CD4-positive, alpha-beta T cell treated with Interleukin-17A for 4 hours (primary cell): ENCODE results near the gene CYTL1.
"Not testable (repeated sequence)": the region's sequence is repeated elsewhere in the genome, so short reads cannot be mapped to it uniquely, and the experiment has no call there.

Experiments
- DNase-seq: peaks from one replicate; pipeline ENCODE4 v3.0.0-alpha.2; 2020; ENCODE audit warnings: mixed read lengths

CYTL1 gene

DNA sequence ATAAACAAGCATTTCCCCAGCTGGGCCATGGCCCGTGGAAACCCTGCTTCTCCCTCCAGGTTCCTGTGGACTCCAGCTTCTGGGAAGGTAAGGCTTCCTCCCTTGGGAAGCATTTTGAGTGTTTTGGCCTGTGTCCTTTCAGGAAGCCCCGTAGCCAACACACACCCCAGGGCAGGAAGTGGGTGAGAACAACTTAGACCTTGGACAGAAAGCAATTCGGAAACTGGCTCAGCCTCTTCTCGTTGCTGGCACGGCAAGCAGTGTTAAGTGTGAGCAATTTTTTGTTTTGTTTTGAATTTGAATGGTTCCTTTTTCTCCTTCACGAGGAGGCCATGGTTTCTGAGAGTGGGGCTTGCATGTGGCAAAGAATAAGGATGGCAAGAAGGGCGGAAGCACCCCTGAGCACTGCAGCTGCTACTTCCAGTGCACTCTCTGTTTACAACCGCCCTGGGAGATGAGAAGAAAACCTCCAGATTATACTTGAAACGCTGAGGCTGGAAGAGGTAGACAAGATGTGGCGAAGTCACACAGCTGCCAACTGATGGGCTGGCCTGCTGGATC lies 14.1 kb upstream of the CYTL1 start:
- no peak for DNase-seq

DNA sequence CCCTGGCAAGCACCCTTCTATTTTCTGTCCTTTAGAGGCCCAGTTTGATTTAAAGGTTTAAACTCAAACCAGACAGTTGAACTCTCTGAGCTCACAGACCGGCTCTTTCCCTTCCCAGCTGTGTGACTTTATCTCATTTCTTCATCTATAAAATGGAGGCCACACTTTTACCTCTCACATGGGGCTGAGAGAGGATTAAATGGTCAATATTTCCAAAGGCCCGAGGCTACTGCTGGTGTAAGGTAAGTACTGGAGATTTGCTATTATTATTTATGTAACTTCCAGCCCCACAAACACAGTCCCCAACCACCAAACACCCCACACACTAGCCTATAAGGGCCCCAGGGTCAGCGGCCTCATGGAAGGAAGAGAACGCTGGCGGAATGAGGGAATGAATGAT lies 13.6 kb upstream of the CYTL1 start:
- no peak for DNase-seq

DNA sequence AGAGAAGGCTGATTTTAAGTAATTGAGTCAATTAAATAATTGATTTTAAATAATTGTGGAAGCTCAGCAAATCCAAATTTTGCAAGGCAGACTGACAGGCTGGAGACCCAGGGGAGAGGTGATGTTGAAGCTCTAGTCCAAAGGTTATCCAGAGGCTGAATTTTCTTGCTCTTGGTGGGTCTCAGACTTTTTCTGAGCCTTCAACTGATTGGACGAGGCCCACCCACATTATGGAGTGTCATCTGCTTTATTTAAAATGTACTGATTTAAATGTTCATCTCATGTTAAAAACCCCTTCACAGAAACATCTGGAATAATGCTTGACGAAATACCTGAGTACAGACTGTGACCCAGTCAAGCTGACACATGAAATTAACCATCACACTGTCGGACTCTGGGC lies 11.7 kb upstream of the CYTL1 start:
- DNase-seq, result no peak

DNA sequence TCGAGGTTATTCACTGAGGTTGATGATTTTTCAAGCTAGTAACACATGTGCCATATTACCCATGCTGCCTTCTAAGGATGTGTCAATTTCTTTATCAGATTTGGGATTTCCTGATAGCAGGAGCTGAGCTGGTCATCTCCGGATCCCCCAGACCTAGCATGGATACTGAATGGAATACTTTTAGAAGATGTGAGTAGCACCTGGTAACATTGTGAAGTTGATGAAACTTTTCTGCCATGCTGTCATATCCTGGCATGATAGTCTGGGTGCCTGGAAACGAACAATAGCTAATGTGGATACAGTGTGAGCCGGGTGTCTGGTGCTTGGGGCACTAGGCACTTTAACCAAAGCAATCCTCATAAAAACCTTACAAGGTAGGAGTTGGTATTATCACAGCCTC lies 11.0 kb upstream of the CYTL1 start:
- DNase-seq, result no peak

DNA sequence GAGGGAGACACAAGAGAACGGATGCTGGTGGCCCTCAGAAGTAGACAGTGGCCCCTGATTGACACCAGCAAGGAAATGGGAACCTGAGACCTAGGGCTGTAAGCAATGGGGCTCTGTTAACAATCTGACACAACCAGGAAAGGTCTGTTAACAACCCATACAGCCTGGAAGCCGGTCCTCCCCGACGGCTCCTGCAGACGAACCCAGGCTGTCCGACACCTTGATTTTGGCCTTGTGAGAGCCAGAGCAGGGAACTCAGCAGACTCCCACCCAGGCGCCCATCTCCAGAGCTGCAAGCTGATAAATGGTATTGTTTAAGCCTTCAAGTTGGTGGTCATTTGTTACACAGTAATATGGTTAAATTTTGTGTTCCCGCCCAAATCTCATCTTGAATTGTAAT lies 10.2 kb upstream of the CYTL1 start:
- no peak for DNase-seq

DNA sequence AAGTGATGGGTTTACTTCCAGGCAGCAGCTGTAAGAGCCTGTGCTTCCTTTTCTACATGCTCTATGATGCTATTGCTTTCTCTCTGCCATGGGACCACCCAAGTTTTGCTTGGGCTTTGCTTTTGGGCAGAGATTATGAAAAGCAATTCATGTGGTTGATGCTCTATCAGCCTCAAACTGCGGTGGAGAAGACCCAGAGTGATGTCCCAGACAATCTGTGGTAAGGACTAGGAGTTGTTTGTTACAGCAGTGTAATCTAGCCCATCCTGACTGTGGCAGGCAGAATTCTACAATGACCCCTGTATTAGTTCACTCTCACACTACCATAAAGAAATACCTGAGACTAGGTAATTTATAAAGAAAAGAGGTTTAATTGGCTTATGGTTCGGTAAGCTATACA lies 9.2 kb upstream of the CYTL1 start:
- DNase-seq, result no peak

DNA sequence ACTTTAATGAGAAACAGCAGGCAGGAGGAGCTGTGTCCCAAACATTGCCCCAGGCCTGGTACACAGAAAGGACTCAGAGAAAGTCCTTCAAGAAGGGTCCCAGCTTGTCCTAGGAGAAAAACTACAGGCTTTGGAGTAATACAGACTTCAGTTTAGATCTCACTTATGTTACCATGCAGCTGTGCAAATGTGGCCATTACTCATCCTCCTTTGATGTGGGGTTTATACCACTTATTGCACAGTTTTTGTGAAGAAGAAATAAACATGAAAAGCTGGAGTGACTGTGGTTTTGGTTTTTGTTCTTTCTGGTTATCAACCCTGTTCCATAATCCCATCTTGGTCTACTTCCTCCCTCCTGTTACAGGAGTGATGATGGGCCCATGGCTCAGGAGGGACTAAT lies 8.1 kb upstream of the CYTL1 start:
- no peak for DNase-seq

DNA sequence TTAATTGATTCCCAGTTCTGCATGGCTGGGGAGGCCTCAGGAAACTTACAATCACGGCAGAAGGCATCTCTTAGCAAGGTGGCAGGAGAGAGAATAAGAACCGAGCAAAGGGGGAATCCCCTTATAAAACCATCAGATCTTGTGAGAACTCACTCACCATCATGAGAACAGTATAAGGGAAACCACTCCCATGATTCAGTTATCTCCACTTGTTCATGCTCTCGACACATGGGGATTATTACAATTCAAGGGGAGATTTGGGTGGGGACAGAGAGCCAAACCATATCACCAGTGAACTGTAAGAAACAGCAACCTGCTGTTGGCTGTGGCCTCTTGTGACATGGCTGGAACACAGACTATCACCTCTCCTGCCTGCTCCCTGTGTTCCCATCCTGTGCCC lies 7.1 kb upstream of the CYTL1 start:
- no peak for DNase-seq

DNA sequence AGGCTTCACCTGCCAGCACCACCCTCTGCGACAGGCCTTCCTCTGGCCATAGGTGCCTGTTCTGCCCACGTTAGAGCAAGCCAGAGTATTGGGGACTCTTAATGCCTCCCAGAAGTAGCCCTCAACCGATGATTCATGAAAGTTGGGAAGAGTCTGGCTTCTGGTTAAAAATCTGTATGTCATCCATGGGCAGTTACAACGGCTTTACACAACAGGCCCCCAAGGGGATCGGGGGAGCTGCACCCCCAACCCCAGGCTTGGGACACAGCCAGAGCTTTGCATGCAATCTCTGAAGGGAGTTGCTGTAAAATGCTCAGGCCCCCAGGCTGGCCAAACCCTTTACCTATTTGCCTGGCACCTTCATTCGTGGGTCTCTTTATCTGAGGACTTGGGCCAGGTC lies 5.4 kb upstream of the CYTL1 start:
- no peak for DNase-seq

DNA sequence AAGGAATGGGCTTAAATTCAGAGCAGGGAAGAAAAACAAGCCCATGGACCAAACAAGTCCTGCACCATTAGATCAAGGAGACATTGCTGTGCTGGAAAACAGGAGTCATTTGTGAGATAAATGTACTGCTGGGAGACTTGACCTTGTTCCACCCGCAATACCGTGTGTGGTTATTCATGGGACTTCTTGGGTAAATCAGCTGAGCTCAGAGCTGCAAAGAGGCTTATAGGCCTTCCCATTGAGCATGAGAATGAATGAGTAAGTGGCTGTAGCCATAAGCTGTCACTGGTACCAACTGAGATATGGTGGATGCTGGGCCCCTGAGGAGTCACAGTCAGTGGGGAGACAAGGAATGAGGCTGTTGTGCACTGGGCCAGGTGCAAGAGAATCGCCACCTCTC lies 2.3 kb upstream of the CYTL1 start:
- DNase-seq, result no peak

DNA sequence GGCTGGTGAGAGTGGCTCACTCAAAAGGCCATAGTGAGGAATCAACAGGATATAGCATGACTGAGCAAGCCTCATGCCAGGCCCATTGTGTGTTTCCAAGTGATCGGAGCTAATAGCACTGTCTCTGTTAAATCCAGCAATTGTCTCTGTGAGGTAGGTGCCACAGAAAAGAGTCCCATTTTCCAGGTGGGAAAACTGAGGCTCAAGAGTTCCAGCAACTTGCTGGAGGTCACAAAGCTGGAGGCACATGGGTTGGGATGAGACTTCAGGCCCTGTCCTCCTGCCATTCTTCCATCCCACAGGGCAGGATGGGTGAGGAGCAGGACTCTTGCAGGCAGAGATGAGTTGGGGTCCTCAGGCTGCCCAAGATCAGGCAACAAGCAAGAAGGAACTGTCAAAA lies 1.1 kb upstream of the CYTL1 start:
- no peak for DNase-seq

DNA sequence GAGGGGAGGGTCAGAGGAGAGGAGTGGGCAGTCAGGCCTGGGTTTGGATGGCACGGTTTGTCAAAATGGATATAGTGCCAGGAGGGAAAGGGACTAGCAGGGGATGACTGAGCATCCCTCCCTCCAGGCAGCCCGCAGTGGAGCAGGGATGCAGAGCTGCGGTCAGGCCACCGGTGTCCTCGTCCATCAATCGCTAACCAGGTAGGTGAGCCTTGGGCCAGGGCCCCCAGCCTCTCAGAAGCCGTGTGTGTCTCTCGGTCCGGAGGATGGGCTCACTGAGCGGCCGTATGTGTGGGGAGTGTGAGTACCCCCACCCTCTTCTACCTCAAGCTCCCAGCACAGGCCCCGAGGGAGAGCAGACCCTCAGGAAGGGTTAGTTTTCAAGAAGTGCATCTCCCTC lies 538 bp upstream of the CYTL1 start:
- no peak for DNase-seq

DNA sequence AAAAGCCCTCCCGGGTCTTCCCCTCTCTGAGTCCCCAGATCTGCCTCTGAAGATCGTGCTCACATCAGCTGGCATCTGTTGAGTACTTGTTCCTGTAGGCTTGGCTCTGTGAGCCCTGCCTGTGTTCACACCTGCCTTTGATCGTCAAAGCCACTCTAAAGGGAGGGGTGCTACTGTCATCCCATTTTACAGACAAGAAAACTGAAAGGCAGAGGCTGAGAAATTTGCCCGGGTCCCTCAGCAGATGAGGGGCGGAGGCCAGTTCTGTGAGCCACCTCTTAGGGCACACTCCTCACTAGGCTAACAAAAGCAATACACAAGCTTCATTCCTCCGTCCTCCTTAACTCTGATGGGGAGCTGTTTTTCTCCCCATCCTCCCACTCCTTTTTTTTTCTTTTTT lies 655 bp downstream of the CYTL1 start:
- DNase-seq, result no peak

DNA sequence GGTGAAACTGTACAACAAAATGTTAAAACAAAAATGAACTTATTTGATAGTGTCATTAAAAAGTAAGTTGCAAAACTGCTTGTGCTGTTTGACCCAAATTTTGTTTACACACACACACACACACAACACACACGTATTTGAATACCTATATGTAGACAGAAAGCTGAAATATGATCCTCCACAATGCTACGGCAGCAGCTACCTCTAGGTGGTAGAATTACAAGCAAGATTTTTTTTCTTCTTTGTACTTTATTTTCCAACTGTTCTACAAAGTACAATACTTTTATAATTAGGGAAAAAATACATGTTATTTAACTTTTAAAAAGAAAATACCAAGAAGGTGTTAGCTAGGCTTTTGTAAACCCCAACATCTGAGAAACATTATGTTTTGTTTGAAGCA lies 1.2 kb downstream of the CYTL1 start:
- no peak for DNase-seq

DNA sequence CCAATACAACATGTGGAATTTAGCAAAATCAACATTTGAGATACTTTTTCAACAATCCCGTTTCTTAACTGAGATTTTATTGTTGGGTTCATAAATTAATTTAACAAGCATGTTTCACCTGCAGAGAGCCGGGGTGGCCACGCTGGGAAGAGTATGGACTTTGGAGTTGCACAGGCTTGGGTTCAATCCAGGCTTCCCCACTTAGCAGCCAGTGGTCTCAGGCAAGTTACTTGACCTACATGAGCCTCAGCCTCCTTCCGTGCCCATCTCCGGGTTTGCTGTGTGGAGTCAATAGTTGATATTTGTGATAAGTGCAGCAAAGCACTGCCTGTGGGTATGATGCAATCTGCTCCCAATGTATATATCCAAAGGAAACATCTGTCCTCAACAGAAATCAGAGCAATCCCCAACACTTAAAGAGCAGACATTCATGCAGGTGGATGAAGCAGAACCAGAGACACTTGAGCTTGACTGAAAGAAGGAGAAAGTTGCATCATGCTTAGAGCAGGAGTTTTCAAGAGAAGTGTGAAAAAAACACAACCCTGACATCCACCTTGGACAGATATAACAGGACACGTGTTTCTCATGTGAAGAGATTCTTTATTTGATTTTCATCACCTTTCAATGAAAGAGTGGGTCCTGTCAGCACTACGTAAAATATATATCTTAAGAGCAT lies 5.1 kb downstream of the CYTL1 start:
- no peak for DNase-seq

DNA sequence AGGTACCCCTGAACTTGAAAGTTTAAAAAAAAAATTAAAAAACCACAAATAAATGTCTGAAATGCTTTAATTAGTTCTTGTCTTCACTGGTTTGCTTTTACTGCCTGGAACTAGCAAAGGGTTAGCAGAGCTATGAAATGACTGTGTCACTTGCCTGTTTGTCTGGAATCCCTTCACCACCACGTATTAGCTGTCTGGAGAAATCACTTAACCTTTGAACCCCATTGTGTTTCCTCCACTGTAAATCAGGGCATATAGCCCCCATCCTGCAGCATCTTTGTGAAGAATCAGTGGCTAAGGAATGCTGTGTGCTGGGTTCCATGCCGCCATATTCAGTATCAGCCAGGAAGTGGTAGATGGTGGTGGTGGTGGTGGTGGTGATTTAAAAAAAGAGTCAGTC lies 6.3 kb downstream of the CYTL1 start:
- no peak for DNase-seq

DNA sequence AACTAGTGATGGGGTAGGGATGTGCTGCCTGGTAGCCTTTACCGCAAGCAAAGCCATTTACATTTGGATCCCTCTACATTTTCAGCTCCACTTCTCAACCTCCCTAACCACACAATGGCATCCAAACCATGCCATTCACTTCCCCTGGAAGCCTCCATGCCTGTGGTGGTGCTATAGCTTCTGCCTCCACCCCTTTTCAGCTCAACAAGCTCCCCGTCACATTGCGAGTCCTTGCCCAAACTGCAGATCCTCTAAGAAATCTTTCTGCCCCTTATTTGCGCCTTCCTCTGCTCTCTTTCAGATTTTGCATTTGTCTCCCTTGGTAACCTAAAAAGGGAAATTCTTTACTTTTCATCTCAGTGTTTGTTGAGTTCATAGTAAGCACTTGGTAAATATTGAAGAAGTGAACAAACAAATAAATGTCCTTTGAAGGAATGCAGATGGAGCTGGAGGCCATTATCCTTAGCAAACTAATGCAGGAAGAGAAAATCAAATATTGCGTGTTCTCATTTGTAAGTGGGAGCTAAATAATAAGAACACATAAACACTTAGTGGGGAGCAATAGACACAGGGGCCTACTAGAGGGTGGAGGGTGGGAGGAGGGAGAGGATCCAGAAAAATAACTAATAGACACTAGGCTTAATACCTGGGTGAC lies 6.9 kb downstream of the CYTL1 start:
- DNase-seq, result no peak

DNA sequence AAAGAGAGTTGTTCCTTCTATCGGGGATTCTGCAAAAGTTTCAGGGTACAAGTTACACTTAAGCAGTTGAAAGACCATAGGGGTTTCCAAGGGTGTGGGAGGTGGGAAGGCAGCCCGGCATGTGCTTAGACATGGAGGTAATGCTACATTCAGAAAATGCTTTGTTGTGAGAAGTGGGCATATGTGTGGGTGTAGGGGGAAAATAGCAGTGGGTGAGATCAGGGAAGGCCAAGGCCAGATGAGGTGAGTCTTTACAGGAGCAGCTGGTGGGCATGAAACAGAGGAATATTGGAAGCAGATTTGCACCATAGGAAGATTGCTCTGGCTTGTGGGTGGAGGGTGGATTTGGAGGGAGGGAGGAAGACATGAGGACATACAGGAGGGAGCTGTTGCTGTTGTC lies 8.3 kb downstream of the CYTL1 start:
- DNase-seq, result no peak

DNA sequence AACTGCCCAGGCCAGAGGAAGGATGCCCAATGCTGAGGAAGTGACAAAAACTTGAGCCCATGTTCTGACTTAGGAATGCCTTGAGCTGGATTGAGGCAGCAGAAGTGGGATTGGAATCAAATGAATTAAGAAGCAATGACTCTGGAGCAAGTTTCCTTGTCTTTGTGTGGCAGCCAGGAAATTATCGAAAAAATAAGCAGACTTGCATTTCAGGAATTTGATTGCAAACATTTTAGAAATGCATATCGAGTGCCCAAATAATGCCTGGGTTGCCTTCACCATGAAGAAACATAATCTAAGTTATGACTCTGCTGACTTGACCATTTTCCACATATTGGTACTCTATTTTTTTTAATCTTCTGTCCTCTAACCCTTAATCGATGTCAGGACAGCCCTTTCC lies 9.5 kb downstream of the CYTL1 start:
- no peak for DNase-seq

DNA sequence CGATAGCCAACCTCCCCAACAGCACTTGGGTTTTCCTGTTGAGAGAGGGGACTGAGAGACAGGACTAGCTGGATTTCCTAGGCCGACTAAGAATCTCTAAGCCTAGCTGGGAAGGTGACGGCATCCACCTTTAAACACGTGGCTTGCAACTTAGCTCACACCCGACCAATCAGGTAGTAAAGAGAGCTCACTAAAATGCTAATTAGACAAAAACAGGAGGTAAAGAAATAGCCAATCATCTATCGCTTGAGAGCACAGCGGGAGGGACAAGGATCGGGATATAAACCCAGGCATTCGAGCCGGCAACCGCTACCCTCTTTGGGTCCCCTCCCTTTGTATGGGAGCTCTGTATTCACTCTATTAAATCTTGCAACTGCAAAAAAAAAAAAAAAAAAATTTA lies 12.3 kb downstream of the CYTL1 start:
- DNase-seq, result not testable (repeated sequence)

DNA sequence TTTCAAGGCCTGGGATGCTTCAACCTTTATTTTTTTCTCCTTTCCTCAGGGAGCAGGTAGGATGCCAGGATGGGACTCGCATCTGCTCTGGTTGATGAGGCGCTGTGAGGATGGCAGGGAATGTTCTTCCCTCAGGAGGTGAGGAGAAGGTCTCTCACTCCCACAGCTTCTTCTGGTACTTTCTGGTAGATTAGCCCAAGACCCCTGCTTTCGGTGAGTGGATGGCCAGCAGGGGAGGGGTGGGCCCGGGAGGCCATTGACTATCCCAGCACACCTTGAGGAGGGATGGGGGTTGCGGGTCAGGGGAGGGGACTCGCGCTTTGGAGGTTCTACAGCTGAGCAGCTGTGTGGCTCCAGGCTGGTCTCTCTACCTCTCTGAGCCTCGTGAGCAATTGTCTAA lies 14.8 kb downstream of the CYTL1 start:
- no peak for DNase-seq

DNA sequence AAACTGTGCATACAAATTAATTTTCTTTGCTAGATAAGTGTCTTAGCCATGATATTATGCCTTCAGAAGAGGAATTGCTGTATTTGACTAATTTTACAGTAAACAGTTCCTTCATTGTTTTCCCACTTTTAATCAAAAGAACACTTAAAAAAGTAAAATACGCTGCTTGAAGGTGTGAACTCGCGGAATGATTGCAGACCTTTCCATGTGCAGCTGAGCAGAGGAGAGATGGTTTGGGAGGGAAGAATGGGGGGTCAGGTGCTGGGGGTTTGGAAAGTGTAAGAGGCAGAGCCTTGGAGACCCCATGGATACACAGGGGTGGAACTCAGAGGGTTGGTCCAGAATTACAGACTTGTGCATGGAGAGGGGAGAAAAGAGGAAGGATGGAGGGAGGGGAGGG lies 15.3 kb downstream of the CYTL1 start:
- no peak for DNase-seq

DNA sequence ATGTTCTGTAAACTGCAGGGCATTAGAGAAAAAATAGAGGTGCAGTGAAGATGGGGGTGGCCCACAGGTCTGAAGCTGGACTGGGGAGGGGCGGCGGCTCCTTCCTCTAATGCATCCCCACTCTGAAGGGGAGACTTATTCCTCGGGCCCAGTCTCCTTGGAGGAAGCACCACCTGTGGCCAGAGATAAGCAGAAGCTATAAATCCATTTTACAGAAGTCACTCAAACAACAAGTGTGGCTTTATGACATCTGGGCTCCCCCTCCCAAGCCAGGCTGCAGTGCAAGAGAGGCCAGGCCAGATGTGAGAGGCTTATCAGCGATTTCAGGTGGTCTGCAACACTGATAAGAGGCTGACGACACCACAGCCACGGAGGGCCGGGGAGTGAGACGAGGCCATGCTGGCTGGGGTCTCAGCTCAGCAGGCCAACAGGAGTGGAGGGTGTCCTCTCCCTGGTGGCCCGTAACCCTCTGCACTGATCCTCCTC lies 15.8 kb downstream of the CYTL1 start:
- DNase-seq, result no peak

DNA sequence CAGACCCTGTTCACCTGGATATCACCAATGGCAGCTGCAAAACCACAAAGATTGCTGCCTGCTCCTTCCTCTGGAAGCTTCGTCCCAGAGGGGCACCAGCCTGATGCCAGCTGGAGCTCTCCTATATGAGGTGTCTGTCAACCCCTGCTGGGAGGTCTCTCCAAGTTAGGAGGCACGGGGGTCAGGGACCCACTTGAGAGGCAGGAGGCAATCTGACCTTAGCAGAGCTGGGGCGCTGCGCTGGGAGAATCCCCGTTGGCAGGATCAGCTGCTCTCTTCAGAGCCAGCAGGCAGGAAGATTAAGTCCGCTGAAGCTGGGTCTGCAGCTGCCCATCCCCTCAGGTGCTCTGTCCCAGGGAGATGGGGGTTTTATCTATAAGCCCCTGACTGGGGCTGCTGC lies 17.6 kb downstream of the CYTL1 start:
- DNase-seq, result not testable (repeated sequence)

DNA sequence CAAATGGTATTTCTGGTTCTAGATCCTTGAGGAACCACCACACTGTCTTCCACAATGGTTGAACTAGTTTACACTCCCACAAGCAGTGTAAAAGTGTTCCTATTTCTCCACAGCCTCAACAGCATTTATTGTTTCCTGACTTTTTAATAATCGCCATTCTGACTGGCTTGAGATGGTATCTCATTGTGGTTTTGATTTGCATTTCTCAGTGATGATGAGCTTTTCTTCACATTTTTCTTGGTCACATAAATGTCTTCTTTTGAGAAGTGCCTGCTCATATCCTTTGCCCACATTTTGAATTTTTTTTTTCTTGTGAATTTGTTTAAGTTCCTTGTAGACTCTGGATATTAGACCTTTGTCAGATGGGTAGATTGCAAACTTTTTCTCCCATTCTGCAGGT lies 22.3 kb downstream of the CYTL1 start:
- DNase-seq, result not testable (repeated sequence)
